GM12872 (cell line): ENCODE results near the gene PRKCA.

Source experiments
- CTCF ChIP-seq: IDR thresholded peaks from 3 replicates; pipeline ENCODE4 v1.5.1; 2011; ENCODE audit warnings: low read depth, mild to moderate bottlenecking, low read length, moderate library complexity; ENCODE audit not compliant: insufficient read depth

Gene PRKCA

DNA sequence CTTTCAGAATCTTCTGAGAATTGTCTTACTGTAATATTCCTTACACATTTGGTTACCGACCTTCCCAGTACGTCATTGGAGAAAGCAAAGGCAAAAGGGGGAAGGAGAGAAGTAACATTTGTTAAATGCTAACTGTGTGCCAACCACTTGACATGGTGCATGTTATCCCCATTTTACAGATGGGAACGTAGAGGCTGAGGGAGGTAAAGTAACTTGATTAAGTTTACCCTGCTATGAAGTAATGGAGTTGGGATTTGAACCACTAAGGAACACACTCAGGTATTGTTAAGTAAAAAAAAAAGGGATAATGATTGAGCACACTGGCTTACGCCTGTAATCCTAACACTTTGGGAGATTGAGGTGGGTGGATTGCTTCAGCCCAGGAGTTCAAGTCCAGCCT lies 156.4 kb downstream of the PRKCA start:
- no peak for TF ChIP-seq CTCF

DNA sequence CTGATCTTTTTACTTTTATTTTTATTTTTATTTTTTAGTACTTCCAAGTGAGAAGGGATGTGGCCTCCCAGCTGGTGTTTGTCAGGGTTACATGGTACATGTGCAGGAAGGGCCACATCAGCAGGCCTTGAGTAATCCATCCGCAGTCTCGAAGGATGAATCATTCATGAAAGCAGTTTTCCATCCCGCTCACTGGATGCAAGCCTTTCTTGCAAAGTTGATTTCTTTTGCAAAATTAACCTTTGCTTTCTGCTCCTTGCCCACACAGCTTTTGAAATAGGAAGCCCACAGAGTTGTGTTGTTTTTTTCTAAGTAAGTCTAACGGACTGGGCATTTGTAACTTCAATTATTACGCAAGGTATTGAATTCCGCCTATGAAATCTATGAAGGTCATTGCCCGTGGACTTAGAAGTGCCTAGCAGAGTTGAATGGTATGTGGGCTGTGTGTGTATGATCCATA lies 157.4 kb downstream of the PRKCA start:
- TF ChIP-seq CTCF = no peak

- TF ChIP-seq CTCF = no peak
Observed at GRCh38 chr17:66460558-66460957, 158.1 kb downstream of the PRKCA start.

DNA sequence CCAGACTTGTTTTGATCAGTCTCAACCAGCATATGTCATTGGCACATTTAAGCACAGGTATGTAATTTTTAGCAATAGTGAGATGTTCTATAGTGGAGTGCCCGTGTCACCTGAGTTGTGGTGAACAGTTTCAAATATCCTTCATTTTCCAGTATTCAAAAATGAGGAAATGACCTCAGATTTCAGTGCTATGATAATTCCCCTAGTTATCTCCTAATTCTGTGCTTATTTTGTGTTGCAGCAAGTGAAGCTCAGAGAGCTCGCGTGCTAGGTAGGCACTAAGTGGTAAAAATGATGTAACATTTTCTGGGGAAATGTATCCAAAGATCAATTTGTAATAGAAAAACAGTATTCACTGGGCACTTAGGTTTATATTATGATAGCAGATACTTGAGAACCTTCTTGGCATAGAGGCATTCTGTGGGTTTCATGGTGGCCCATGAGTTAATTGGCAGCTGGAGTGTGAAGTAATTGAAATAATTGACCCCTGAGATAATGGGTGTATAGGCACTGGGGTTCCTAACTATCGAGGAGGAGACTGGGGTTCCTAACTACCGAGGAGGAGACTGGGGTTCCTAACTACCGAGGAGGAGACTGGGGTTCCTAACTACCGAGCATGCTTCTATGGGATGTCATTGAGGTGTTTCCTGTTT lies 159.1 kb downstream of the PRKCA start:
- no peak for TF ChIP-seq CTCF

DNA sequence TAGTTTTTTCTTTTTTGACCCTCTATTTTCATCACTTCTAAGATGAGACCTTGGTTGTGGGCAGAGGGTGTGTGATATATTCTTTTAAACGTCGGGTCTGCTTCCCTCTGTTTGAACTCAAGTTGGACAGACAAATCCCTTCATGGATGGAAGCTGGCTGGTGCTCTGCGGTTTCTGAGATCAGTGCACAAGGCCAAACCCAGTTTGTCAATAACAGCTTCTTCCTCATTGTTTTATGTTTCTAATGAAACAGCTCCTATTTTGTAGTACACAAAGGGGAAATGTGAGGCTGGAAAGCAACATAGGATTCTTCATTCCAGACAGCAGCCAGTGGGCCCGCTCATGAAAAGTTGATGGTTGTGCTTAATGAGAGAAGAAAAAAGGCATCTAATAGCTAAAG lies 159.6 kb downstream of the PRKCA start:
- no peak for TF ChIP-seq CTCF

DNA sequence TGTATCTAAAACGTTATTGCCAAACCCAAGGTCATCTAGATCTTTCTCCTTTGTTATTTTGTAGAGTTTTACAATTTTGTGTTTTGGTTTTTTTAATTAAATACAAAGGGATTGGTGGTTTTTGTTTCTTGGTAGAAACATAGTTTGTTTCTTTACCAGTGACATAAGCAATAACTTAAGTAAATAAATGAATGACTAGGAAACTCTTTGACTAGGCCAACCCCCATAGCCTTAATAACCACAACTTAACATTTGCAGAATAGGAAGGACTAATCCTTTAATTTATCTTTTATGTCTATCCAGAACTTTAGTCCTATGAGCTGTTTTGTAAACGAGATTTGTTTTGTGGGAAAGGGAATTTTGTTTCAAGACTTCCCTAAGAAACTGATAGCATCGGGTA lies 162.5 kb downstream of the PRKCA start:
- TF ChIP-seq CTCF = no peak

- no peak for TF ChIP-seq CTCF
Observed at GRCh38 chr17:66465701-66466100, 163.3 kb downstream of the PRKCA start.
